Esophagus muscularis mucosa (tissue), 4 donors: ENCODE results near the gene CCDC92. TPM values are rescaled to one million over a fixed set of nuclear protein-coding genes. Genes with fewer than 3 reads are reported as not detected.

Experiments used
- DNase-seq: peaks from one replicate; pipeline ENCODE4 v3.0.0-alpha.2; 2017; ENCODE audit errors: extremely low spot score
- H3K27ac ChIP-seq, 4 donors: fragments of 200-600 bp; sonication (generic); replicated peaks in 1 of 4; 1 replicate in 3 of 4; 2 replicates in 1 of 4; pipeline ENCODE4 v1.5.1; 2016 to 2019; ENCODE audit warnings: mild to moderate bottlenecking in 1 of 4
- H3K27me3 ChIP-seq, 4 donors: fragments of 200-600 bp; sonication (generic); one replicate each; pipeline versions ENCODE4 v1.5.1 to v1.6.0; 2016 to 2019
- H3K36me3 ChIP-seq, 4 donors: fragments of 200-600 bp; sonication (generic); one replicate each; pipeline ENCODE4 v1.5.1; 2016 to 2019
- H3K4me1 ChIP-seq, 4 donors: fragments of 200-600 bp; sonication (generic); one replicate each; pipeline ENCODE4 v1.5.1; 2016 to 2019
- H3K4me3 ChIP-seq, 4 donors: fragments of 200-600 bp; sonication (generic); 1 replicate in 2 of 4; 2 replicates in 2 of 4; pipeline ENCODE4 v1.5.1; 2016 to 2019; ENCODE audit warnings: mild to moderate bottlenecking in 4 of 4, moderate library complexity in 1 of 4
- H3K9me3 ChIP-seq, 4 donors: fragments of 200-600 bp; sonication (generic); 1 replicate in 3 of 4; 2 replicates in 1 of 4; pipeline ENCODE4 v1.5.1; 2016 to 2019
- CTCF ChIP-seq, 3 experiments: fragments of 200-600 bp in 2 of 3; fragments of 450-650 bp in 1 of 3; sonication (generic) in 2 of 3; IDR thresholded peaks; one replicate each; pipeline ENCODE4 v1.5.1; 2017 to 2019; ENCODE audit warnings: antibody characterized with exemption in 3 of 3, mild to moderate bottlenecking in 2 of 3, moderate library complexity in 1 of 3
- EP300 ChIP-seq: sonication (generic); formaldehyde crosslinking; IDR thresholded peaks from one replicate; pipeline ENCODE4 v1.6.1; 2017; ENCODE audit warnings: antibody characterized with exemption
- POLR2A ChIP-seq: fragments of 450-650 bp; IDR thresholded peaks from one replicate; pipeline ENCODE4 v1.6.1; 2017; ENCODE audit warnings: antibody characterized with exemption, moderate library complexity, mild to moderate bottlenecking, low read depth
- POLR2AphosphoS5 ChIP-seq, 2 donors: sonication (generic); formaldehyde crosslinking; IDR thresholded peaks; one replicate each; pipeline ENCODE4 v1.6.1; 2017; ENCODE audit warnings: antibody characterized with exemption in 2 of 2
- WGBS: methylation state at CpG from one replicate; pipeline ENCODE4 v1.1.5; 2018; 5-methylcytosine and 5-hydroxymethylcytosine counted together
- intact Hi-C: fragments of 100-400 bp; cut with DNase I; formaldehyde crosslinking; loops from one replicate; pipeline ENCODE4 v1.15.1; 2023
- total RNA-seq, 4 donors: library from RNA; depleted of rRNA; stranded (reverse); fragments of >200 nt; gene quantifications; one replicate each; pipeline versions ENCODE4 v1.1.0 to v1.2.1, GENCODE V29; 2016

Gene CCDC92
- total RNA-seq, 4 donors from 2014 or later, result 42.2 to 66.3 (median 54.1) TPM

- H3K4me1 ChIP-seq, result peaks cover 11 to 15% (median 13%) of the 10 kb centered on the region in 4 donors
- WGBS, result 91% methylated on average over 7 of the region's 7 CpGs
- intact Hi-C loops, result loop anchor here (5.0 kb wide), 1 partner anchor 75 kb away; no protein-coding TSS in a partner anchor
- H3K4me3 ChIP-seq, result no peak overlapping the region
- no peaks in the 10 kb centered on the region for H3K9me3 ChIP-seq
- no peak for DNase-seq
- H3K27ac ChIP-seq, result no peak overlapping the region
- no peaks in the 10 kb centered on the region for H3K27me3 ChIP-seq
- TF ChIP-seq CTCF (IDR thresholded peaks at IDR 0.05) (no peak), EP300 (no peak), POLR2A (no peak), POLR2AphosphoS5 (IDR thresholded peaks at IDR 0.05) (no peak)
- H3K36me3 ChIP-seq, result peaks cover 0 to 11% (median 2%) of the 10 kb centered on the region in 4 donors
Observed at GRCh38 chr12:123982269-123982668, 9.6 kb upstream of the CCDC92 start.

- 96% methylated on average over 6 of the region's 6 CpGs for WGBS
Observed at GRCh38 chr12:123979566-123979965, 6.9 kb upstream of the CCDC92 start.

GRCh38 chr12:123976227-123976826 is 3.7 kb upstream of the CCDC92 start:
- intact Hi-C loops, result loop anchor here (10.0 kb wide), 2 partner anchors 262 to 958 kb away; partner anchors contain the start of gene ATP6V0A2
- Histone ChIP-seq H3K36me3 (peaks cover 0 to 14% (median 6%) of the 10 kb centered on the region in 4 donors), H3K27me3 (no peaks in the 10 kb centered on the region), H3K4me3 (no peak overlapping the region), H3K9me3 (no peaks in the 10 kb centered on the region), H3K4me1 (peaks cover 11 to 22% (median 17%) of the 10 kb centered on the region in 4 donors), H3K27ac (no peak overlapping the region)
- TF ChIP-seq CTCF (IDR thresholded peaks at IDR 0.05) (no peak), EP300 (no peak), POLR2AphosphoS5 (IDR thresholded peaks at IDR 0.05) (no peak), POLR2A (no peak)
- DNase-seq, result no peak
- 93% methylated on average over 7 of the region's 7 CpGs for WGBS

More at GRCh38 chr12:123979566-123979965, 6.9 kb upstream of the CCDC92 start:
- Histone ChIP-seq H3K36me3 (peaks cover 0 to 20% (median 9%) of the 10 kb centered on the region in 4 donors), H3K9me3 (no peaks in the 10 kb centered on the region), H3K27me3 (no peaks in the 10 kb centered on the region), H3K4me3 (no peak overlapping the region), H3K27ac (no peak overlapping the region), H3K4me1 (peaks cover 5 to 15% (median 13%) of the 10 kb centered on the region in 4 donors)
- intact Hi-C loops, result loop anchor here (10.0 kb wide), 2 partner anchors 265 to 955 kb away; partner anchors contain the start of gene ATP6V0A2
- TF ChIP-seq CTCF (IDR thresholded peaks at IDR 0.05) (no peak), POLR2A (no peak), EP300 (no peak), POLR2AphosphoS5 (IDR thresholded peaks at IDR 0.05) (no peak)
- DNase-seq, result peak; percentile 37

- peak; percentile 92 for DNase-seq
- Histone ChIP-seq H3K4me3 (peak overlapping the region; percentile 97 to 99 (median 97)), H3K9me3 (no peaks in the 10 kb centered on the region), H3K4me1 (peaks cover 15 to 46% (median 37%) of the 10 kb centered on the region in 4 donors), H3K27ac (peak overlapping the region; percentile 87 to 98 (median 96)), H3K27me3 (no peaks in the 10 kb centered on the region), H3K36me3 (peaks cover 0 to 14% (median 6%) of the 10 kb centered on the region in 4 donors)
- intact Hi-C loops, result loop anchor here (10.0 kb wide), 2 partner anchors 259 to 961 kb away; partner anchors contain the start of gene ATP6V0A2
- WGBS, result 1% methylated on average over 47 of the region's 69 CpGs
- TF ChIP-seq POLR2A (no peak), POLR2AphosphoS5 (IDR thresholded peaks at IDR 0.05) (no peak), EP300 (no peak), CTCF (IDR thresholded peaks at IDR 0.05) (no peak)
Observed at GRCh38 chr12:123973552-123974341, 1.1 kb upstream of the CCDC92 start.
